ENCODE data around the gene C11orf54.

The C11orf54 gene

GRCh38 chr11:93741094-93741881, at the start of gene C11orf54, which contains the start of gene TAF1D:
C11orf54 (plus strand) TSS chr11:93741672; CDS start chr11:93747394, 5,722 bp downstream.
TAF1D (minus strand) TSS chr11:93741495; CDS start chr11:93739304, 2,191 bp downstream.
- ChIA-PET POLR2A (ENCODE audit: low non-redundant PET) (interaction anchor here (0.5 to 1.9 kb wide), 4 partner anchors 43 to 1323 kb away, joined by 3 to 9 read pairs (median 3); partner anchors contain the start of gene MED17), CTCF (interaction anchor here (1.1 kb wide), 1 partner anchor 14 kb away, joined by 5 read pairs; no protein-coding TSS in a partner anchor)
- no peak for TF ChIP-seq CTCF (conservative IDR thresholded peaks at IDR 0.05; ENCODE audit: low read depth)
- DNase-seq (ENCODE audit: low spot score) = peak; percentile 94
- H3K27ac ChIP-seq = peak within 1 kb of the TSS; percentile 91

GRCh38 chr11:93694109-93694508, 47.4 kb upstream of the C11orf54 start:
- POLR2A ChIA-PET (ENCODE audit: low non-redundant PET) = no interaction called here
- CTCF ChIA-PET = interaction anchor here (0.6 kb wide), 1 partner anchor 33 kb away, joined by 4 read pairs; no protein-coding TSS in a partner anchor
- TF ChIP-seq CTCF (conservative IDR thresholded peaks at IDR 0.05; ENCODE audit: low read depth) = no peak
- no peak overlapping the region for H3K27ac ChIP-seq
- no peak for DNase-seq (ENCODE audit: low spot score)

GRCh38 chr11:93694557-93694956, 46.9 kb upstream of the C11orf54 start:
- no peak for DNase-seq (ENCODE audit: low spot score)
- TF ChIP-seq CTCF (conservative IDR thresholded peaks at IDR 0.05; ENCODE audit: low read depth) = no peak
- CTCF ChIA-PET = no interaction called here
- POLR2A ChIA-PET (ENCODE audit: low non-redundant PET) = no interaction called here
- no peak overlapping the region for H3K27ac ChIP-seq

GRCh38 chr11:93697611-93698010, 43.9 kb upstream of the C11orf54 start:
- H3K27ac ChIP-seq = no peak overlapping the region
- CTCF ChIA-PET = interaction anchor here (0.6 kb wide), 1 partner anchor 26 kb away, joined by 3 read pairs; no protein-coding TSS in a partner anchor
- POLR2A ChIA-PET (ENCODE audit: low non-redundant PET) = no interaction called here
- no peak for DNase-seq (ENCODE audit: low spot score)
- no peak for TF ChIP-seq CTCF (conservative IDR thresholded peaks at IDR 0.05; ENCODE audit: low read depth)

- CTCF ChIA-PET = interaction anchor here (0.6 kb wide), 1 partner anchor 21 kb away, joined by 3 read pairs; no protein-coding TSS in a partner anchor
- no peak for TF ChIP-seq CTCF (conservative IDR thresholded peaks at IDR 0.05; ENCODE audit: low read depth)
Observed at GRCh38 chr11:93700830-93701229, 40.6 kb upstream of the C11orf54 start.

GRCh38 chr11:93704237-93704636, 37.2 kb upstream of the C11orf54 start:
- H3K27ac ChIP-seq = no peak overlapping the region
- DNase-seq (ENCODE audit: low spot score) = no peak
- TF ChIP-seq CTCF (conservative IDR thresholded peaks at IDR 0.05; ENCODE audit: low read depth) = no peak
- ChIA-PET POLR2A (ENCODE audit: low non-redundant PET) (no interaction called here), CTCF (interaction anchor here (0.6 to 1.2 kb wide), 2 partner anchors 34 to 508 kb away, joined by 3 read pairs; no protein-coding TSS in a partner anchor)

More at GRCh38 chr11:93700830-93701229, 40.6 kb upstream of the C11orf54 start:
- no peak overlapping the region for H3K27ac ChIP-seq
- POLR2A ChIA-PET (ENCODE audit: low non-redundant PET) = no interaction called here
- DNase-seq (ENCODE audit: low spot score) = no peak
